ENCODE results near the gene DNER. TPM values are rescaled to one million over a fixed set of nuclear protein-coding genes. Genes with fewer than 3 reads are reported as not detected.
"Not testable (repeated sequence)": the region's sequence is repeated elsewhere in the genome, so short reads cannot be mapped to it uniquely, and the experiment has no call there.

The DNER gene
- total RNA-seq, 2 donors from 2014 or later: 2.6 to 6.0 TPM

GRCh38 chr2:229622495-229623355 is 91.6 kb downstream of the DNER start:
- no peaks in the 10 kb centered on the region for H3K36me3 ChIP-seq
- TF ChIP-seq POLR2AphosphoS5 (IDR thresholded peaks at IDR 0.05): no peak
- no peak for TF ChIP-seq POLR2A (IDR thresholded peaks at IDR 0.05)
- no peak for TF ChIP-seq CTCF (IDR thresholded peaks at IDR 0.05)
- intact Hi-C loops (cut with DNase I): no loop called here
- no peak overlapping the region for H3K27ac ChIP-seq
- no peak overlapping the region for H3K4me3 ChIP-seq
- H3K4me1 ChIP-seq (replicated peaks): no peaks in the 10 kb centered on the region
- no peaks in the 10 kb centered on the region for H3K9me3 ChIP-seq
- no peak for DNase-seq (ENCODE audit: low spot score)
- 96% methylated on average over 12 of the region's 12 CpGs for WGBS
- H3K27me3 ChIP-seq (replicated peaks; ENCODE audit: insufficient read depth): no peaks in the 10 kb centered on the region

DNA sequence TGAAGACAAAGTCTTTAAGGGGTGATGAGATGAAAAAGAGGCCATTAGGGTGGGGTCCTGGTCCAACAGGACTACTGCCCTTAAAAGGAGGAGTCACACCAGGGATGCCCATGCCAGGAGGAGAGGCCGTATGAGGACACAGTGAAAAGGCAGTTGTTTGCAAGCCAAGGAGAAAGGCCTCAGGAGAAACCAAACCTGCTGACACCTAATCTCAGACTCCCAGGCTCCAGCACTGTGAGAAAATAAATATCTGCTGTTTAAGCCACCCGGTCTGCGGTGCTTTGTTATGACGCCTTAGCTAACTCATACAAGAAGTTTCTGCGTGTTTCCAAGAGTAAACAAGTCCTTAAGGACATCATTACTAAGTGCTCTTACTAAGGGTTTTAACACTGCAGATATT is 93.6 kb downstream of the DNER start:
- H3K4me1 ChIP-seq (replicated peaks): no peaks in the 10 kb centered on the region
- no peaks in the 10 kb centered on the region for H3K36me3 ChIP-seq
- H3K9me3 ChIP-seq: no peaks in the 10 kb centered on the region
- no peaks in the 10 kb centered on the region for H3K27me3 ChIP-seq (replicated peaks; ENCODE audit: insufficient read depth)
- TF ChIP-seq POLR2A (IDR thresholded peaks at IDR 0.05) (no peak), POLR2AphosphoS5 (IDR thresholded peaks at IDR 0.05) (no peak), CTCF (IDR thresholded peaks at IDR 0.05) (no peak)
- intact Hi-C loops (cut with DNase I): no loop called here
- 69% methylated on average over 5 of the region's 5 CpGs for WGBS
- DNase-seq (ENCODE audit: low spot score): no peak
- H3K27ac ChIP-seq: no peak overlapping the region
- no peak overlapping the region for H3K4me3 ChIP-seq

DNA sequence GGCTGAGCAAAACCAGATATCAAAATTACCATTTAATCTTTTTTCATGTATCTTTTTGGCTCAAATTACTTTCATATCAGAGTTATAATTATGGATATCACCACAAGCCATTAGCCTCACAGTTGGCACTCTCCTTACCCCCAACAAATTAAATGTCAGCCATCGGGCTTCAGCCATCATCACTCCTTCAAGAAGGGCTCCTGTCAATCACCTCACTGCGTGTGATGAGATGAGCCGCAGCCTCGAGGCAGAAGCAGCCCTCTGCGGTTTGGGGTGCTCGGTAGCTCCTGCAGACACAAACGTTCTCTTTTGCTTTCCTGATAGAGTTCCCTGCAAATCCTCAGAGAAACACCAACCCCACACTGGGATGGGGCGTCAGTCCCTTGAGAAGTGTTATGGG is 94.1 kb downstream of the DNER start:
- H3K4me3 ChIP-seq: no peak overlapping the region
- no peaks in the 10 kb centered on the region for H3K9me3 ChIP-seq
- DNase-seq (ENCODE audit: low spot score): no peak
- H3K27me3 ChIP-seq (replicated peaks; ENCODE audit: insufficient read depth): no peaks in the 10 kb centered on the region
- WGBS: 83% methylated on average over 8 of the region's 8 CpGs
- H3K36me3 ChIP-seq: no peaks in the 10 kb centered on the region
- no peak for TF ChIP-seq POLR2AphosphoS5 (IDR thresholded peaks at IDR 0.05)
- no peak for TF ChIP-seq CTCF (IDR thresholded peaks at IDR 0.05)
- TF ChIP-seq POLR2A (IDR thresholded peaks at IDR 0.05): no peak
- H3K4me1 ChIP-seq (replicated peaks): no peaks in the 10 kb centered on the region
- no peak overlapping the region for H3K27ac ChIP-seq
- intact Hi-C loops (cut with DNase I): no loop called here

DNA sequence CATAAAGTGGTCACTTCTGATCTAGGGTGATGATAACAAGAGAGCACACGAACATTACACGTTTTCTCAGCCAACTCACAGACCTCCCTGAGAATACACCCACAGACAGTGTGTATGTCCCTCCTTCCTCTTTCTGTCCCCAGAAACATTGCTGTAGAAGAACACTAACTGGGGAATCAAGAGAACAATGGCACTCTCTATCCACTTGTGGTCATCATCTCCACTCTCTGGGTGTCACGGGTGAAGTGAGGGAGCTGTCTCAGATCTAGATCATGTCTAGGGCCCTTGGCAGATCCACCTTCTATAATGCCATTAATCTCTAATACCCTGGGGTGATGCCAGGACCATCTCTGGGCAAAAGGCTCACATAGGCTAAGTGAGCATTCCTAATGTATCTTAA is 97.9 kb downstream of the DNER start:
- Histone ChIP-seq H3K4me1 (replicated peaks) (no peaks in the 10 kb centered on the region), H3K9me3 (no peaks in the 10 kb centered on the region), H3K27me3 (replicated peaks; ENCODE audit: insufficient read depth) (no peaks in the 10 kb centered on the region), H3K27ac (no peak overlapping the region), H3K4me3 (no peak overlapping the region), H3K36me3 (no peaks in the 10 kb centered on the region)
- intact Hi-C loops (cut with DNase I): no loop called here
- no peak for DNase-seq (ENCODE audit: low spot score)
- WGBS: 76% methylated on average over 3 of the region's 3 CpGs
- TF ChIP-seq POLR2AphosphoS5 (IDR thresholded peaks at IDR 0.05) (no peak), CTCF (IDR thresholded peaks at IDR 0.05) (no peak), POLR2A (IDR thresholded peaks at IDR 0.05) (no peak)

GRCh38 chr2:229614021-229614420 is 100.3 kb downstream of the DNER start:
- H3K27me3 ChIP-seq (replicated peaks; ENCODE audit: insufficient read depth); DNase-seq (ENCODE audit: low spot score); H3K27ac ChIP-seq; H3K4me3 ChIP-seq; H3K9me3 ChIP-seq; intact Hi-C loops (cut with DNase I); H3K4me1 ChIP-seq (replicated peaks); H3K36me3 ChIP-seq: not testable (repeated sequence)
- 80% methylated on average over 4 of the region's 4 CpGs for WGBS
